ENCODE measurements around the gene PPP2R2B.

The PPP2R2B gene

DNA sequence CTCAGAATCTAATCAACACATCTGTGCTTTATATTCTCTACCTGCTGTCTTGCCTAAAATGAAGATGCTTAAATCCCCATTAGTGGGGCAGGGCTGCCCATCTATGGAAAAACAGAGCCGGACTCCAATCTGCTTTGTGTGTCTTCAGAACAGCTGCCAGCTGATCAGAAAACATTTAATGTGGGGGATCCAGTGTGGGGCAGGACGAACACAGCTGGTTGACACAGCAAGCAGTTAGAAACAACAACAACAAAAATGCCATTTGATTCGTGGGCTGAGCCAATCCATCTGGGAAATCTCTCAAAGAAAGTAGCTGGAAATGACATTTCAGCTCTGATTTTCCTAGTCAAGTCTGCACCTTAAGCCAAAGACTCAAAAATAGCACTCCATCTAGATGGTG lies 99.8 kb downstream of the PPP2R2B start:
- no peak for DNase-seq

DNA sequence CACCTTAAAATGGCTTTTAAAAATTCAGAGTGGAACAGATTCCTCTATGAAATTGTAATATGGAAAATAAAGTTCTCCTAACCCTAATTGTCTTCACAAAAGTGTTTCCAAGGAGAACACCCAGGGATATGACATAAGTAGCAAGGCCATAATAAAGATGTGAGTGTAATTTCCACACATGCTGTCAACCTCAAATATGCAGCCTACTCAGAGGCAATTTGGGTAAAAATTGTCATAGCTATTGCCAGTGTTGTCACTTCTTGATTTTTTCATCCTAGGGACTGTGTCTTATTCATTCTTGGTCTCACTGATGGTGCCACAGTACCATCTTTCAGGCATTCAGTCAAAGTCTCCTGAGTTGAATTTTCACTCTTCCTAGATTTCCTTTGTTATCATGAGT lies 100.3 kb downstream of the PPP2R2B start:
- DNase-seq = no peak

DNA sequence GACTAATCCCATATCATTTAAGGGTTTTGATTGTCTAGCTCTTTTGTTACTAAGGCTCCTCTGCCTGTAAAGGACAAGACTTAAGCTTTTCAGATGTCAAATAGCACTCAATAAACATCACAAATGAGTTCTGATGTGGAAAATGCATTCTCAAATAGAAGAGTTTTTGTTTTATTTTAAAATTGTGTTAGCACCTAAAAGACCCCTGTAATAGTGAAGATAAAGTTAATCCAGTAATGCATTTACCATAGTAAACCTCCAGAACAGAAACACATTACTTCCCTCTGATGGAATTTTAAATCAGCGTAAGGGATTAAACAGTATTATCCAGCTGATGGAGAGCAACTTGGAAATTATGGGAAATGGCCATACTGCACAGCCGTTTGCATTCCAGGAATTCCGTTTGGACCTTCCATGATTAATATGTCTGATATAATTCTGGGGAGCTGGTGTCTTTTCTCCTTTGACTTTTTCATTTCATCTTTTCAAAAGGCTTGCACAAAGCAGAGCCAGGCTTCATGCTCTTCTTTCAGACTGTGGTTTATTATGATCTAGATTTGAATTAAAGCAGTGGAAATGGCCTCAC lies 105.6 kb downstream of the PPP2R2B start:
- DNase-seq = no peak

DNA sequence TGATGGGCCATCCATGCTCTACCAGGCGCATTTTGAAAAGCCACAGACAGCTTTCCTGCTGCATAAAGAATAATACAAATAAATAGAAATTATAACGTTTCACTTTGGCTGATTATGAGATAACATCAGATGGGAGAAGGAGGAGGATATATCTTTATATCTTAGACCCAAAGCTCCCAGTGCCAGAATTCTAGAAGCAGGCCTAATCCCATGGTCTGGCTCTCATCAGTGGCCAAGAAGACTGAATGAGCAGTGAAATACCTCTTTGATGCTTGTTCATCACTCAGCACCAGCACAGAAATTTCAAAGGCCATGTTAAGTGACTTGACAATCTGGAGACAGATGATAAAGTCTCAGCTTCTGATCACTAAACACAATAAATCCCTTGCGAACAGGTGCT lies 107.6 kb downstream of the PPP2R2B start:
- no peak for DNase-seq

DNA sequence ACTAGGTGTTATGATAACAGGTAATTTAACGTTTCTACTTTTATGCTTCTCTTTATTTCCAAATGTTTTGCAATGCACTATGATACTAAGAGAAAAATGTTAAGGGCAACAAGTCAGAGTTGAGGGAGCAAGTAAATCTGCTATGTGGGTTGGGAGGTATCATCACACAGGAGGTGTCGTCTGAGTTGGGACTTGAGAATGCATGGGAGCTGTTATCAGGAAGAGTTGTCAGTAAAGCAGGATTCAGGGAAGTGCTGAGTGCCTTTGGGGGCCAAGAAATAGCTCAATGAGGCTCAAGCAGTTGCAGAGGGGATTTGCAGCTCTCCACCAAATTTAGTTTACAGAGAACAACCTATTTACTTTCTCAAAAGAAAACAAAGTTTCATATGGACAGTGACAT lies 108.0 kb downstream of the PPP2R2B start:
- DNase-seq = no peak

DNA sequence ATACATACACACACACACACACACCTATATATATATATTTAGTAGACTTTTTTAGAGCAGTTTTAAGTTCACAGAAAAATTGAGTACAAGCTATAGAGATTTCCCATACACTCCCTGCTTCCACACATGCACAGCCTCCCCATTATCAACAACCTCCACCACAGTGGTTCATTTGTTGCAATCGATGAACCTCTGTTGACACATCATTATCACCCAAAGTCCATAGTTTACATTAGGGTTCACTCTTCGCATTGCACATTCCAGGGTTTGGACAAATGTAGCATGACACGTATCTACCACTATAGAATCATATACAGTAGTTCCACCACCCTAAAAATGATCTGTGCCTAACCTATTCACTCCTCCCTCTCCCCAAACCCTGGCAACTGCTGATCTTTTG lies 111.0 kb downstream of the PPP2R2B start:
- DNase-seq = no peak

DNA sequence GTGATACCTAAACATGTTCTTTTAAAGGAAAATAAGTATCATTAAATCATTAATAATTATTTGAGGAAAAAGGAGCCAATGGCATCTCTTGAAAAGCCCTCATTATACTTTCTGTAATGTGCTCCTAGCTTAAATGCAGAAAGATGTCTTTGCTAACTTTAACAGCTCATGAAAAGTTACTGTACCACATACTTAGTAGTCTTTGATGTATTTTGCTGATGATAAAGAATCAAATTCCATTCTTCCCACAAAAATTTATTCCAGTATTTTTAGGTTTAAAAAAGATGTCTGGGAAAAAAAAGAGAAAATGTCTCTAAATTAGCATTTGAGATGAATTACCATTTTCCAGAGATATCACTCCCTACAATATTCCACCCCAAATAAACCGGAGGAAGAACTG lies 112.5 kb downstream of the PPP2R2B start:
- DNase-seq = no peak

DNA sequence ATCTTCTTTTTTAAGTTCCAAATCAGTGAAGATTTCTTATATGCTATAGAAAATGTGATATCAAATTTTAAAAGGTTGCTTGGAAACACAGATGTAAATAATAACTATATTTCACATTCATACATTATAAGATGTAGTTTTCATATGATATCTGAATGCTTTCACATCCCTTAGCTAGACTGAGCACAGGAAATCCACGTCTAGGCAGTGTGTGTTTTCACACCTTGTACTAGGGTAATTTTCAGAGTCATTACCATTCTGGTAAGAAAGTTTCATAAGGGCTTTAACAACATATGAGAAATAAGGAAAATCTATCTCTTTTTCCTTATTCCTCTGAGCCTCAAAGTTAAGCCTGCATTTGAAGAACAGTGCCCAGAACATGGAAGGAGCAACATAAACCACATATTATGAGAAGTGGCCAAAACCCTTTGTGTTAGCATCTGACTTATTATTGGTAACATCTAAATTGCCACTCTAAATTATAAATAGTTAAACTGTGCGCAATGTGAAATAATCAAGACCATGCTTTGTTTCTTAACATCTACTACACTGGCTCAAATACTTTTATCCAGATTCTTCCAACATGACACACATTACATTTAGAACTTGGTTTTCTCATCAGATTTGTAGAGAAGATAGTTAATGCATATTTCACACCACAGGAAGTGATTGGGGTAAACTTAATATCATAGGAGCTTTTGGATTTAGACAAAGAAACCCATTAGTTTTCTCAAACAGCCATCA lies 113.3 kb downstream of the PPP2R2B start:
- no peak for DNase-seq

DNA sequence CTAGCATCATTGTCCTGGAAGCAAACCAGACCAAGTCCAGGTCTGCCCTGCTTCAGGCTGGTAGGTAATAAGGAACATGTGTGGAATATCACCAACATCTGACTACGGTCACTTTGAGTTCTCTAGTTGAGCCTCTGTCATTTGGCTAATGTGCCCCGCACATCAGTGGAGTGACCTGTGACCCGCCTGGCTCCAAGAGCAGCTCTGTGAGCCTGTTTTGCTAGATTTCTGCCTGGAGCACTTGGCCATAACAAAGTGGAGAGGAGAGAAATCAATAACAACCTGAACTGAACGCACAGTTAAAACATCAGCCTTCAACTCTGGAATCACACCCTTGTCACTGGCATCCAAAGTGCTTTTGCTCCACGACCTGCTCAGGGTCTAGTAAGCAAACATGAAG lies 115.7 kb downstream of the PPP2R2B start:
- DNase-seq = no peak

DNA sequence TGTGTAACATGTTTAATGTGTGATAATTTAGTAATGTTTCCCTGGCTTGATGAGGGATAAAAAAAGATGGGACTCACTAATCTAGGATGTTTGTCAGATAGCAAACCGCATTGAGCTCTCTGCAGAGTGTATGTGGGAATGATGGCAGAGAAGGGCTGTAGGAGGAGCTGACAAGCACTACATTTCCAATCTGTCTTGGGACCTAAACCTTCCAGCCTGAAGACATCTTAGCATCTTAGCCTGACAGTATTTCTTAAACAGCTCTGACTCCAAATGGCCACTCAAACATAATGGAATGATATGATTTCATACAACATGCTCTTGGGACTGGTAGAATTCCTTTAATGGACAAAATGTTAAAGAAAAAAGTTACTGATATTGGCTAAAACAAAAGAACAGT lies 116.7 kb downstream of the PPP2R2B start:
- DNase-seq = no peak

DNA sequence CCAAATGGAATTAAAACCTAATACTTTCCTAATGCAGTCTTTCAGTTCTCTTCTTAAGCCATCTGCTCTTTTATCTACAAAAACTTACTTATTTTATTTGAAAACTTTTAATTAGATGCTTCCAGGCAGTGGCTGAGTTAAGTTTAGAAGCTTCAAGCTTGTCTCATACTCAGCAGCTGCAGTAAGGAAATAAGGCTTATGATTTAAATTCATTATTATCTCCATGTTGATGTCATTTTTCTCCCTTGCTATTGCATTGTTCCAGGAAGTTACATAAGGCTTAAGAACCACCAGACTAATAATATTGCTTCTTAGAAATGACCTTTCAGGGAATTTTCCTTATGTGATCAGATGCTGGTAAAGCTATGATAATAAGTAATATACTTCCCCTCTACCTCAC lies 119.6 kb downstream of the PPP2R2B start:
- no peak for DNase-seq

DNA sequence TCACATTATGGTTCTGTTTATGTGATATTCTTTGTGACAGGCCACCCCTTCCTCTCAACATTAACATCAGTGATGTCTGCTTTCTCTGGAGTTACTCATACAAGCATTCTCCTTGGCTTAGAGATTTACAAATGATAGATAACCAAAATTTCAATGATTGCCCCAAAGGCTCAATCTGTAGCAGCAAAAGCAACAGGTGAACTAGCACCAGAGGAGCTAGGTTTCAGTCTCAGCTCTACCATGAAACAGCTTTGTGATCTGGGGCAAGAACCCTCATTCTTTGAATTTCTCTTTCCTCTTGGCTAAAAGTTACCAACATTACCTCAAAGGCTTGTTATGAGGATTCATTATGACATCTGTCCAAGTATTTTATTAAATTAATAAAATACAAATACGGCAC lies 120.5 kb downstream of the PPP2R2B start:
- DNase-seq = no peak

DNA sequence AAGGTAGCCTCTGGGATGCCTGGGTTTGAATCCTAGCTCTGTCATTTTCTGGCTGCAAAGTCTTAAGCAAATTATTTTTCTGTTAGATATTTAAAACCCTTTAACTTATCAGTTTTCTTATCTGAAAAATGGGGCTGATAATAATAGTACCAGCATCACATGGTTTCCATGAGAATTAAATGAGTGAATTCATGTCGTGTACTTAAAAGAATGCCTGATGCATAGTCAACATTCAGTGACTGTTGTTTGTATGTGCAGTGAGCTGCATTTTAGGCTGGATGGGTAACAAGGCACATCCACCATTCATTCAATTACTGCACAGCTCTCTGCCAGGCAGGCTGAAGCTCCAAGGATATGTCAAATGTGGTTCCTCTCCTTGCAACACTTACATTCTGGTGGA lies 122.0 kb downstream of the PPP2R2B start:
- no peak for DNase-seq

DNA sequence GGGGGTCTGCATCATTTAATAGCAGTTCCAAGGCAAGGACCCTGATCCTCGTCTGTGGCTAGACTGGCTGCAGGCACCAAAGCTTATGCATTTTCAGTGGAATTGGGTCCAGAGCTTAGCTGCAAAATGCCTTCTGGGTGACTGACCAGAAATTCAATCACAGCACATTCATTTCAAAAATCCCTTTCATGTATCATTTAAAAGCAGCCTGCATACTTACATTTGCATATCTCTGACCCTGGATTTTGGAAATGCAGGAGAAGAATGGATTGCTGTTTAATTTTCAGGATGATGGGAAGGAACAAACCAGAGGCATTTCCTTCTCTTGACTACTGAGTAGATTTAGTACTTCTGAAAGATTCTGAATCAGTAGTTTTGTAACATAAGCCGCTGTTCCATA lies 122.8 kb downstream of the PPP2R2B start:
- no peak for DNase-seq

DNA sequence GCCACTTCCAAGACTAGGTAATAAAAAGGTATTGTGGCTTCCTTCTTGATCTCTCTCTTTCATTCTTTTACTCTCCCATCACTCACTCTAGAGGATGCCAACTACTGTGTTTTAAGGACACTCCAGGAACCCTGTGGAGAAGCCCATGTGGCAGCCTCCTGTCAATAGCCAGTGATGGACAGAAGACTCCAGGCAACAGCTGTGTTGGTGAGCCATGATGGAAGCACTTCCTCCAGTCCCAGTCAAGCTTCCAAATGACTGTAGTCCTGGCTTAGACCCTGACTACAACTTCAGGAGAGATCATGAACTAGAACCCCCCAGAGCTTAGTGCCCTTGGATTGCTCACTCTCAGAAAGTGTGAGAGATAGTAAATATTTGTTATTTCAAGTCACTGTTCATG lies 123.9 kb downstream of the PPP2R2B start:
- no peak for DNase-seq

DNA sequence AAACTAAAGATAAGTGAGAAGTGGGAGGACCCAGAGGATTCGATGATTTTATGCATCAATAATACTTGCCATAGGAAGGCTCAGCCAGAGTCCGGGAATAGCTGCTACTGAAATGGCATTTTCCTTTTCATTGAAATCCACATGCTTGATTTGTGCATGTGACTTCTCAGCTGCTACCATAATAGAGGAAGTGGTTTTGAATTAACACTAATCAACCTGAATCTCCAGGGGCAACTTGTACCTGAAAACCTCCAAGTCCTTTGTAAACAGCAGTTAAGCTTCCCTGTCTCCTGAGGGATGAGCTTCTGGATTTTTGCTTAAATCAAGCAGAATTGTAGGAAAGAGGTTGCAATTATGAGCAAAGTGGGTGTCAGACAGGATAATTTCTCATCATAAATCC lies 124.9 kb downstream of the PPP2R2B start:
- DNase-seq = no peak

DNA sequence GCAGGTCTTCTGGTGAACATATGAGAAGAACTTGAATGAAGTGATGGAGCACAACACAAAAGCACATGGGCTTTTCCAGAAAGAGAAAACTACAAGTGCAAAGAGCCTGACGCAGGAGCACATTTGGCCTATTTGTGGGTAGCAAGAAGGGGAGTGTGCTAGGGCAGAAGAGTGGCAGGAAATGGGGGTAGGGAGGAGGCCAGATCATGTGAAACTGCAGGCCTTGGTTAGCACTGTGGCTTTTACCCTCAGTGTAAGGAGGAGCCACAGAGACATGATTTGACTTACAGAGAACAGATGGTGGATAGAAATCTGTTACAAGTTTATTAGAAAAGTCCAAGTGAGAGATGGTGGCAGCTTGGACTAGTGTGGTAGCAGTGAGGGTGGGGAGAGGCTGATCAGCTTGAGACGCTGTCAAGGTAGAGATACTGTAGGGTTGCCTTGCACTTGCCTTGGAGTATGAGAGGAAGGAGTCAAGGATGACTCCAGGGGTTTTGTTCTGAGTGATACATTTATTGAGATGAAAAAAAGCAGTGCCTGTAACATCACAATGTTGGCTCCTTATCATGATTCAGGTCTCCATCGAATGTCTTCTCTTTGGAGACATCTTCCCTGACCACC lies 126.7 kb downstream of the PPP2R2B start:
- DNase-seq = peak; percentile 2

DNA sequence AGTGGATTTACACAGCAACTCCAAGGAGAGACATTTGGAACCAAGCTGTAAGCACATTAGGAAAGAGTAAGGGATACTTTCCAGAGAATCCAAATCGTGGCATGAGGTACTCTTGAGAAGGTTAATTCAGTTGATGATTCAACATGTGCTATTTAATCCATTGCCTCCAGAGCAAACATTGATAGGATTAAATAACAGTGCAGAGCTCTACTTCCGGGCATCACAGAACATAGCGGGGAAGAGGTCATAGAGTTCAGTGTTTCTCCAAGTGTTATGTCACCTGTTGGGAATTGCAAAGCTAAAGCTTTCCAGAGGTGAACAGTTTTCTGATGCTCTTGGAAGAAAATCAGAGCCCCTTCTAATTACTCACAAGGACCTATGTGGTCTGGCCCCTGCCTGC lies 127.5 kb downstream of the PPP2R2B start:
- no peak for DNase-seq

DNA sequence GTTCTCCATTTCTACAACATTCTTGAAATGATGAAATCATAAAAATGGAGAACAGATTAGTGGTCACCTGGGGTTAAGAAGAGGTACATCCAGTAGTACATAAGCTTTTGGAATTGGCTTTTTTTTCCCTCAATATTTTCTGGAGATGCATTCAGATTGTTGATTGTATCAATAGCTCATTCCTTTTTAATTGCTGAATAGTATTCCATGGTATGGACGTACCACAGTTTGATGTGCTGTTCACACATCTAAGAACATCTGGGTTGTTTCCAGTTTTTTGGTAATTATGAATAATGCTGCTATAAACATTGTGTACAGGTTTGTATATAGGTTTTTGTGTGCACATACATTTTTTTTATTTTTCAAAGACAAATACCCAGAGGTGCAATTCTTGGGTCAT lies 130.0 kb downstream of the PPP2R2B start:
- DNase-seq = no peak

DNA sequence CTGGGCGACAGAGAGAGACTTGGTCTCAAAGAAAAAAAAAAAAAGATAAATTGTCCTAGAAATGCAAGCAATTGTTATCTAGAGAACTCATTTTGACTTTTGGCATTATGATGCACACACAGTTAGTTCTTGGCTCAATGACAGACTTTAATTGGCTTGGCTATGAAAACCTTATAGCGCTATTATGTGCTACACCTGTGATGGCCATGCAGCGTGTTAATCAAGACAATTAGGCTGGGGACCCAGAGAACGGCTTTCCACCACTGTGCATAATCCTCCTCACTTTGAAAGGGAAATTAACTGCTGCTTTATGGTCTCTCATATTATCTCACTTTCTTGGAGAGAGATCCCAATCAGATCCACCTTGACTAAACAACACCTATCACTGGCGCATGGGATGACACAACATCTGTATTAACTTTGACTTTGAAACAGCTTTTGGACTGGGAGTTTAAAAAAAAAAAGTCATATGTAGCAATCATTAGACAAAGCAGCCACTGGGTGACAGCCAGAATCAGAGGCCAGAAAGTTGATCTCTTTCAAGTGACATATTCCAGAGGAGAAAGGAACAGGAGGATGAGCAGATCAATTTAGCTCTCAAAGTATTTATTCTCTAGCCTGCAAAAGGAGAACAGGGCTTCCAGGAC lies 132.5 kb downstream of the PPP2R2B start:
- DNase-seq = no peak

DNA sequence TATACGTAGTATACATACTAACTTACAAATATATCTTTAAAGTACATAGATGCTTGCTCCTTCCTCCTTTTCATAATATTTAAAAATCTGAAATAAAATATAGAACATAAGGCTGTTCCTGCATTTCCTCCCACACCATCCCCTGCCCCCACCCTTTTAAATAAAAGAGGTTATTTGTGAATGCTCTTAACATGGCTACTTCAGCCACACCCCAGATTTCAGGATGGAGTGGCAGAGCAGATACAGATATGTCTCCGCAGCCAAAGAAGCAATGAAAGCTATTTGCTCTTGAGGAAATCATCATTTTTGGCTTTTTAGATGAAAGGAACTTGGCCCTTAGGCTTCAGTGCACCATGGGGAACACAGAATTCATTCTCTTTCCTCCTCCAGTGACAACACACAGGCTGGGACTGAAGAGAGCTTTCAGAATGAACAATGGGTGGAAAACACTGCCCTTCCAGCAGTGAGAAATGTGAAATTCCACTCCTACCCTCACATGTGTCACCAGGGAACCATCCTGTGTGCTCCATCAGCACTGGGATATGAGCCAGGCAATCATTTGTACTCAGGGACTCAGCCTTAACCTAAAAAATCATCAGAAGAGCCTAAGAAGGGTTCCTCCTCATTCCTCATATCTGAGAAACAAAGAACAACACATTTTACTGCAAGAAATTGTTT lies 134.3 kb downstream of the PPP2R2B start:
- no peak for DNase-seq

DNA sequence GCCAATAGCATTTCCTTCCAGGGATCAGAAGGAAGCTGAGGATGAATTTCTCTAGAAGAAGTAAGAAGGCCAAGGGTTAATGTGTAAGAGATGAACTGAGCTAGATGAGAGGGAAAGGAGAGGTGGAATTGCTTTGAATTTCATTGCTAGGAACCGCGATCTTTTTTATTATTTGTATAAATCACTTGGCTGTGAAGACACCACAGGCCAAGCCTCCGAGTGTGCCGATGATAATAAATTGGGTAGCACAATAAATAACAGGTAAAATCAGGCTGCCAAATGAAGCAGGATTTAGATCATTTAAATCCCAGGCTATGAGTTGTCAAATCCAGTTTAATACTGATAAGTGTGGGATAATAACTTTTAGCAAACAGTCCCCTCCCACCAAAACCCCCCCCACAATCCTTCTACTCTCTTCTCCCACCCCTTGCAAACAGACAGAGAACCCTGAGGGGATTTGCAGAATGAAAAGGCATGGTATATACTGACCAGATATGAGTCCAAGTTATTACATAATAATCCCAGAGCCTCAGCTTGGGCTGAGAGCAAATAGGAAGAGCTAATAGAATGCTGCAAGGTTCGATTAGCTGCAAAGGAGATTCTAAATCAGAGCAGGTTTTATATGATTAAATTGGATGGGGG lies 143.5 kb downstream of the PPP2R2B start:
- DNase-seq = no peak

DNA sequence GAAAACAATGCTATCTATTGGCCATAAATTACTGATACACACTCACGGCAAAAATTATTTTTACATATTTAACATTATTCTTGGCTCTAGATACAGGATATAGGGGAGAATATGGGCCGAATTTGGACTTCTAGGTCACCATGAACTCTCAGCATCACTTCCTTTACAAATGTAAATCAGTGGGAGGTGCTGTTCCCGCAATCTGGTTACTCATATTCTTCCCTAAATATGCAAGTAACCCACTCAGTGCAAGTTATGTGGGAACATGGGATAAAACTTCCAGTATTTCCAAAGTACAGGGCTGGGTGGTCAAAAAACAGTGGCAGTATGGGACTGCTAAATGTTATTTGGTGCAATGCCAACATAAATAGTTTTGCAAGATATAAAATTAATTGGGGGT lies 145.6 kb downstream of the PPP2R2B start:
- no peak for DNase-seq
